ENCODE measurements around the gene ILRUN. TPM values are rescaled to one million over a fixed set of nuclear protein-coding genes. Genes with fewer than 3 reads are reported as not detected.

Gene ILRUN
- total and polyA plus RNA-seq, 9 of the 15 experiments (the other 6 are each of a cell fraction or from before 2014, with no cell fraction given), result 24.9 to 78.9 (median 53.4) TPM

DNA sequence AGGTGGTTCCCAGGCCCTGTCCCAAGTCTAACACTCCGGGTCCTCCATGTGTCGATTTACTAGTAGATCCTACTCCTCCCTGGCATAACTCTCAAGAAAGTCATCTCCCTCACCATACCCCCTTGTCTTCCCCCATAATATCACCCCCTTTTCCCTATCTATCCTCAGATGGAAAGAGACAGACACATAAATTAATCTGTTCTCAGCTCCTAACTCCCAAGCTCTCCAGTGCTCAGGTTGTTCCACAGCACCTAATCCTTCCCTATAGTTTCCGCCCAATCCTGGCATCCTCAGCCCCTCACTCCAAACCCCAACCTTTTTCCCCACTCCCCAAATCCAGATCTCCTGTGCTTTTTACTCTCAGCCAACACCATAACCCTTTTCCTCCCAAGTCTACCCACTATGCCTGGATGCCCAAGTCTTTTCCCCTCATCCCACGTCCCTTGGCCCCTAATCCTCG is 808 bp downstream of the ILRUN start:
- peak overlapping the region; percentile 89 for H3K27ac ChIP-seq (ENCODE audit: extremely low read depth, low read depth, low read length)
- CTCF ChIA-PET (ENCODE audit: low intra/inter-chr PET ratio), result no interaction called here
- H4K20me1 ChIP-seq (replicated peaks; ENCODE audit: control insufficient read depth, insufficient read depth, low read length), result no peaks in the 10 kb centered on the region
- H3K9me1 ChIP-seq (ENCODE audit: control insufficient read depth, insufficient read depth, low read length), result no peaks in the 10 kb centered on the region
- H3K36me3 ChIP-seq (ENCODE audit: control insufficient read depth, insufficient read depth, low read length), result peaks cover 13% of the 10 kb centered on the region; the same call in 1 of the 3 replicates
- H3K27me3 ChIP-seq (ENCODE audit: control insufficient read depth in 2 of 2, insufficient read depth in 2 of 2, low read length in 2 of 2), result no peaks in the 10 kb centered on the region
- DNase-seq (ENCODE audit: extremely low read depth in 1 of 4, low spot score in 3 of 4) (peak in 1 of 4 experiments; percentile 23), ATAC-seq (no peak), FAIRE-seq (no peak)
- POLR2A ChIA-PET, result interaction anchor here (0.6 to 2.9 kb wide), 8 partner anchors 11 to 859 kb away, joined by 3 to 16 read pairs (median 3); no protein-coding TSS in a partner anchor
- H3K79me2 ChIP-seq (ENCODE audit: control insufficient read depth, insufficient read depth, low read length), result peaks cover 62% of the 10 kb centered on the region
- no TSS peak for BruUV-seq (replicated peaks)
- peak overlapping the region; percentile 98 for H3K4me3 ChIP-seq
- H3K4me2 ChIP-seq (ENCODE audit: insufficient read depth, low read length), result peak overlapping the region; percentile 91
- in situ Hi-C loops (cut with MboI) (no loop called here), intact Hi-C loops (cut with micrococcal nuclease) (loop anchor here (2.0 to 5.0 kb wide), 3 partner anchors 61 to 97 kb away; partner anchors contain the start of genes BLTP3A and SNRPC)
- H3K4me1 ChIP-seq (replicated peaks in 1 of 2; ENCODE audit: control insufficient read depth in 2 of 2, insufficient read depth in 2 of 2, low read length in 2 of 2), result peaks cover 17 to 22% of the 10 kb centered on the region in 2 experiments; a peak in 4 of 5 replicates
- peak overlapping the region; percentile 91 to 100 for H3K9ac ChIP-seq (ENCODE audit: insufficient read depth in 1 of 2, low read depth in 2 of 2, low read length in 2 of 2)
- no peaks in the 10 kb centered on the region for H3K9me3 ChIP-seq (replicated peaks; ENCODE audit: control insufficient read depth, insufficient read depth, low read depth, low read length)
- 0% methylated on average over 5 of the region's 5 CpGs for WGBS (ENCODE audit: insufficient coverage, low coverage, missing lambda C conversion rate)
- peak overlapping the region; percentile 86; the same call in 1 of the 2 replicates for H2AFZ ChIP-seq (ENCODE audit: low read depth, low read length)
- TF ChIP-seq ZNF609 (CRISPR knock-in tag; IDR thresholded peaks at IDR 0.05; ENCODE audit: borderline replicate concordance), result no peak; the same call in 1 of the 2 replicates
- TF ChIP-seq ZBTB33 (CRISPR knock-in tag; IDR thresholded peaks at IDR 0.05), result no peak
- no peak for TF ChIP-seq ZNF263 (CRISPR knock-in tag; IDR thresholded peaks at IDR 0.05; ENCODE audit: borderline replicate concordance)
- TF ChIP-seq, protein P1, sequence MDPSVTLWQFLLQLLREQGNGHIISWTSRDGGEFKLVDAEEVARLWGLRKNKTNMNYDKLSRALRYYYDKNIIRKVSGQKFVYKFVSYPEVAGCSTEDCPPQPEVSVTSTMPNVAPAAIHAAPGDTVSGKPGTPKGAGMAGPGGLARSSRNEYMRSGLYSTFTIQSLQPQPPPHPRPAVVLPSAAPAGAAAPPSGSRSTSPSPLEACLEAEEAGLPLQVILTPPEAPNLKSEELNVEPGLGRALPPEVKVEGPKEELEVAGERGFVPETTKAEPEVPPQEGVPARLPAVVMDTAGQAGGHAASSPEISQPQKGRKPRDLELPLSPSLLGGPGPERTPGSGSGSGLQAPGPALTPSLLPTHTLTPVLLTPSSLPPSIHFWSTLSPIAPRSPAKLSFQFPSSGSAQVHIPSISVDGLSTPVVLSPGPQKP (CRISPR knock-in tag; IDR thresholded peaks at IDR 0.05), result no peak
- no peak for TF ChIP-seq DPF2 (IDR thresholded peaks at IDR 0.05)
- TF ChIP-seq TFE3 (CRISPR knock-in tag; IDR thresholded peaks at IDR 0.05), result no peak
- TF ChIP-seq PCBP2 (IDR thresholded peaks at IDR 0.05; ENCODE audit: low read depth, low read length, poor library complexity, severe bottlenecking), result no peak
- TF ChIP-seq NCOA4 (IDR thresholded peaks at IDR 0.05; ENCODE audit: partially characterized antibody), result peak; percentile 50
- no peak for TF ChIP-seq PTRF (tag; IDR thresholded peaks at IDR 0.05)
- no peak for TF ChIP-seq NCOA6 (IDR thresholded peaks at IDR 0.05)
- TF ChIP-seq FOXP1 (CRISPR knock-in tag; IDR thresholded peaks at IDR 0.05), result no peak
- TF ChIP-seq GABPB2 (CRISPR knock-in tag; conservative IDR thresholded peaks at IDR 0.05), result no peak

All from K562 (cell line).